UCSD-AML1 (cell line): ENCODE measurements around the gene OPHN1.

ENCODE experiments used
- DNase-seq: peaks from one replicate; lab custom pipeline; 2025; ENCODE audit not compliant: unreplicated experiment; lab: John Stamatoyannopoulos, UW

Gene OPHN1

GRCh38 chrX:68183612-68184214, 249.6 kb downstream of the OPHN1 start:
- no peak for DNase-seq

DNA sequence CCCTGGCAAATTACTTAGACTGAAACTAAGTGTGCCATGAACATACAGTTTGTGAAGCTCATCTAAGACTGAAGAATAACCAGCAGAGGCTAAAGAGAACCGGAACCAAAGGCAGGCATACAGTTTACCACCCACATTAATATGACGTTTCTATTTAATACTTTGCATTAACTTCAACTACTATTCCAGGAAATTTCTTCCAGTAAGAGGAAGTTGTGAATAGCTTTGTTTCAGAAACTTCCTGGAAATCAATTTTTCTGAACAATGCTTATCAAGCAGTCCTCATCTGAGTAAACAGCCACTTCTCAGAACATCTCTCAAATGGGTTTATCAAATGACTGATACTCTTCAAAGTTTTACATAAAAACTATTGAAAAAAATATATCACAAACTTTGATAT, 252.7 kb downstream of the OPHN1 start:
- DNase-seq, result no peak

- DNase-seq, result no peak
These were observed 253.9 kb downstream of the OPHN1 start for GRCh38 chrX:68179355-68179754.

- DNase-seq, result no peak
These were observed 255.8 kb downstream of the OPHN1 start for GRCh38 chrX:68177542-68177941.

- no peak for DNase-seq
These were observed 257.7 kb downstream of the OPHN1 start for GRCh38 chrX:68175562-68175961.

GRCh38 chrX:68163441-68163840, 269.9 kb downstream of the OPHN1 start:
- no peak for DNase-seq

DNA sequence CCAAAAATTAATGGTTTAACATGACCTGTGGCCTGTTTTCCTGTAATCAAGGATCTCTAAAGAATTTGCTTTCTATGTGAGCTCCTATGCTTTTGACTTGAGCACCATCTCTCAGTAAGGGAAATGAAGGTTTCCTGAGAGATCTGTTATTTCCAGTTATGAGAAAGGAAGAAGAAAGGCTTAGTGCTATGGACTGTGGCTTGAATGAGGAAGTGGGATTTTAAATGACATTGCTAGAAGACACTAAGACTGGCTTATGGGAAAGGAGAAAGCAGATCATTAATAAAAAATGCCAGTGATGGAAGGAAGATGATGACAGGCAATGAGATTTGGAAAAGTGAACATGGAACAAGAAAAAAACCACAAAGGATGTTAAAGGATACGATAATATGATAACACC, 285.4 kb downstream of the OPHN1 start:
- DNase-seq, result no peak

DNA sequence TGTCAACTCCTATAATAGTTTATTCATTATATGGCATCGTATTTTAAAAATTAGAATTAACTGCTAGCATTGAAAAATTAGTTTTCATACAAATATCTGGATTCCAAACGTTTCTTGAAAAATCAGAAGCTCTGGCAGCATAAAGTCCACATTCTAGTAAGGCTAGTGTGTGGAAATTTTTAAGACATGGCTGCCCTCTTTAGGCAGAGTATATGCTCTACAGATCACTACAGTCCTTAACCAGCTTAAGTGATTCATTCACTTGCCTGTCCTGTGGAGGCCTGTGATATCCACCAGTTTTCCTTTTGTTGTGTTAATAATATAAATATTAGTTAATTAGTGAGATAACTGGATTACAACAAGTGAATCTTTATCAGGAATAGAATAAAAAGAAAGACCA, 287.2 kb downstream of the OPHN1 start:
- no peak for DNase-seq

DNA sequence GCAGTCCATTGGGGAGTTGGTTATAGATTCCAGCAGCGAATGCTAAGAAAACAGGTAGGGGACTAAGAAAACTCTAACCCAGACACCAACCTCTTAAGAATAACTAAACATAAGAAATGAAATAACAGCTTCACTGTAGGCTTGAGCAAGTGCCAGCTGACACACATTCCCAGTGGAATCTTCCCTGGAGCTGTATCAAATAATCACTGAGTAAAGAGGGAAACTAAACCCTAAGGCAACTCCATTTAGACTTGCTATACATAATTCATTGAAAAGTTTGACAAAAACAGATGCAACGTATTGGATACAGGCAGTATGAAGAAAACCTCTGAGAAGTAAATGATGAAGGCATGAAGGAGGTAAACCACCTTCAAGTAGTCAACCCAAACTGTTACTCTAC, 293.5 kb downstream of the OPHN1 start:
- no peak for DNase-seq

DNA sequence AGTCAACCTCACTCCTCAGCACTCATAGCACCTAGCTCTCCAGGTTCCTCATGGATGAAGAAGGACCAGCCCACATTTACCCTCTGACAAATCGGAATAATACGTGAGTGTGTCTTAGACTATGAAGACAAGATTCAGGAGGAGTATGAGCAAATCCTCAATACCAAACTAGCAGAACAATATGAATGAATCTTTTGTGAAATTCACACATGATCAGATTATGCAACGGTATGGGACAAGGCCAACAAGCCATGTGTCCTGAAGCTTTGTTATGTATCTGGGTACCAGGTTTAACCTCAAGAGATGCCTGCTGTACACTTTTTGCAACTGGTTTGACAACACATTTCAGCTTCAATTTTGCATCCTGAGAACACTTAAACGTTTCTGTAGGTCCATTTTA, 300.1 kb downstream of the OPHN1 start:
- DNase-seq, result no peak

- DNase-seq, result no peak
These were observed 300.5 kb downstream of the OPHN1 start for GRCh38 chrX:68132749-68133148.

DNA sequence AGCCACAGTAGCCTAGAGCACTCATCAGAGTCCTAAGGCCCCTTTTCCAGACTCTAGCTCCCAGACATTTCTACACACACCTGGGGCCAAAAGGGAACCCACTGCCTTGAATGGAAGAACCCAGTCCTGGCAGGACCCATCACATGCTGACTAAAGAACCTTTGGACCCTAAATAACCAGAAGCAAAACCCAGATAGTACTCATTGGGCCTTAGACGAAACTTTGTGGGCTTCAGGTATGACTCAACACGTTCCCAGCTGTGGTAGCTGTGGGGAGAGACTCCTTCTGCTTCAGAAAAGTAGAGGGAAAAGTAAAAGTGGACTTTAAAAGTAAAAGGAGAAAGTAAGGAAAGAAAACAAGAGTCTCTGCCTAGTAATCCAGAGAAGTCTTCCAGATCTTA, 311.5 kb downstream of the OPHN1 start:
- DNase-seq, result no peak

DNA sequence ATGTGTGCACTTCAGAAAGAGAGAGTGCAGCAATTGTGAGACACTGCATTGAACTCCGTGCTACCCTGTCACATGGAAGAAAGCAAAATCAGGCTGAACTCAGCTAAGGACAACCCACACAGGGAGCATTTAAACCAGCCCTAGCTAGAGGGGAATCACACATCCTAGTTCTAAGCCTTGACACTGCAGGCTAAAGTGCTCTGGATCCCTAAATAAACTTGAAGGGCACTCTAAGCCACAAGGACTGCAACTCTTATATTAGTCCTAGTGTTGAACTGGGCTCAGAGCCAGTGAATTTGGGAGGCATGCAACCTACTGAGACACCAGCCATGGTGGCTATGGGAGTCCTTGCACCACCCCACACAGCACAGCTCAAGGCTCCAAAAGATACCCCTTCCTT, 311.9 kb downstream of the OPHN1 start:
- no peak for DNase-seq

DNA sequence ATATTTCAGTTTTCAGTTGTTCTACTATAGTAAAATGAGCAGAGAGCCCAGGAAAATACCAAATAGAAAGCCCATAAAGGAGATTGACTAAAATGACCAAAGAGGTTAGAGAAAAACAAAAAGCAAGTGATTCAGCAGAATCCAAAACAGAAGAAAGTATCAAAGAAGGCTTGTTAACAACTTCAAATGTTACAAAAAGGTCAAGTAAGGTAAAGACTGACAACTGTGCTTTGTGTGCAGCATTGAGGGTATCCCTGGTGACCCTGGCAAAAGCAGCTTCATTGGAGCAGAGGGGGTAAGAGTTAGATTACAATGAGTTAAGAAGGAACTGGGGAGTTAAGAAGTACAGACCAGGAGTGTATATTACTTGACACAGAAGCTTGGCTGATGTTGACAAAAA, 317.9 kb downstream of the OPHN1 start:
- DNase-seq, result no peak

GRCh38 chrX:68114573-68115129, 318.6 kb downstream of the OPHN1 start:
- DNase-seq, result no peak

GRCh38 chrX:68113837-68114572, 319.3 kb downstream of the OPHN1 start:
- no peak for DNase-seq

DNA sequence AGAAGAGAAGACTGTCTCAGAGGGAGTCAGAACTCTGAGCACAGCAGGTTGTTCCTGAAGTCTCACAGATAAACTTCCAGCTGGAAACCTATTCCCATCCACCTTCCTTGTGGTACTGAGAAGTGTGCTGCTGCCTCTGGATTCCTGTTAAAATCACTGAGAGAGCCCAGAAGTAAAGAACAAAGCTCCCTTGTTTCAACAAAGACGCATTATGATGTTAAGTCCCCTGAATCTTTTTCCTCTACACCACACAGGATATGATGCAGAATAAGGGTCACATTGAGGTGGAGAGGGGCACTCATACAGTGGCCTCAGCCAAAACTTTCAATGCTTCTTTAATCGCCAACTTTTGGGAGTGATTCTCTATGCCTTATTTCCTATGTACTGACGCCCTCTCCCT, 321.0 kb downstream of the OPHN1 start:
- DNase-seq, result no peak

DNA sequence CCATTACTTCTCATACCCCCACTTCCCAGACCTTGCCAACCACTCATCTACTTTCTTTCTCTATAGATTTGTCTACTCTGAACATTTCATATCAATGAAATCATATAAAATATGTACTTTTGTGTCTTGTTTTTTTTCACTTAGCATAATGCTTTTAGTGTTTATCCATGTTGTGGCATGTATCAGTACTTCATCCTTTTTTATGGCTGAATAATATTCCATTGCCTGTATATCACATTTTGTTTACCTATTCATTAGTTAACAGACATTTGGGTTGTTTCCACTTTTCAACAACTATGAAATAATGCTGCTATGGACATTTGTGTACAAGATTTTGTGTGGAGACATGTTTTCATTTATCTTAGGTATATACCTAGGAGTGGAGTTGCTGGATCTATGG, 324.1 kb downstream of the OPHN1 start:
- DNase-seq, result no peak

GRCh38 chrX:68098431-68098830, 334.9 kb downstream of the OPHN1 start:
- DNase-seq, result no peak

DNA sequence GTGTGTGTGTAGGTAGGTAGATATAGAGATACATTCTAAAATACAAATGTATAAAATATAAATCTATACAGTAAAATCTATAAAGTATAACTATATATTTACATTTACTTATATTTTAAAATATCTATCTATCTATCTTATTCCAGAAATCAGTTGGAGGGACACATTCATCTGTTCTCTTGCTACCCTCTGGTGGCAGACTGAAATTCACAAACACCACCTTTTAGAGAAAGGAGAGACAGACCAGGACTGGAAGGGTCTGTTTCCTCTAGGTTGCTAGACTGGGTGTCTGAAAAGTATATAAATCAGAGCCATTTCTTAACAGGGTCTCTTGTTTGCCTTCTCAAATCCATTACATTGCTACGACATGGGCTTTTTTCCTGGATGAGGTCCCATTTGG, 343.0 kb downstream of the OPHN1 start:
- DNase-seq, result no peak

DNA sequence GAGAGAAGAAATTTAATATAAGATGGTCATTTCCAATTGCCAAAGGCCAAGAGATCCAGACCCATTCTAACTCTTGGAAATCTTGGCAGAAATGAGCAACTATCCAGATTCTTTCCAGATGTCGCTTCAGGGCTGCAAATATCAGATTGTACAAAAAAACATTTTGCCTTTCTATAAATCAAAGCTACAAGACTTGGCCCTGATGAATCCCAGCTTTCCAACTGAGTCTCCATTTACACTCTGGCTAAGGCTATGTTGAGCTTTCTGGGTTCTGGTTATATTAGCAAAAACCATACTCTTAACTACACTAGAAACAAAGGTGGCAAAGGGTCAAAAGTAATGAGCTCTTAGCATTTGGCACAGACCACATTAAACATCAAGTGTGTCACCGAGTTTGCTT, 345.8 kb downstream of the OPHN1 start:
- DNase-seq, result no peak

- DNase-seq, result no peak
These were observed 346.6 kb downstream of the OPHN1 start for GRCh38 chrX:68086709-68087108.

DNA sequence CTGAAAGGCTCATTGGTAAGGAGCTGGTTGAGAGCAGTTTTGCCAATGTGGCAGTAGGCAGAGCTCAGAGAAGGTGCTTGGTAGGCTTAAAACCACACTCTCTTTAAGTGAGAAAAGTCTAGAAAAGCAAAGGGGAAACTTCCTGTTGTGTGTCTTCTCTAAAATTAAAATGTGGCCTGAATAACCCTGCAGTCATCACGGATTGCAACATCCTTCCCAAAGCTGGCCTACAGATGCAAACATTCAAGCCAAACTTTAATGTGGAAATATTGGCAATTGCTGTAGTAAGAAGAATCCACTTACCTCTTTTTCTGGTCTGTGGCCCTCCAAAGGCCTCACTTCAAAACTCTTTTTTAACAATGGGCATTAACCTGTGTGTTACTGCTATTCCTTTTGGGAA, 348.5 kb downstream of the OPHN1 start:
- no peak for DNase-seq
